Activated CD4-positive, alpha-beta memory T cell treated with anti-CD3 and anti-CD28 coated beads for 36 hours (primary cell): Measurements from ENCODE around the gene PPP3R1. TPM values are rescaled to one million over a fixed set of nuclear protein-coding genes. Genes with fewer than 3 reads are reported as not detected.

Experiments used
- CTCF ChIA-PET: fragments of 350-600 bp; sonication (Branson Sonifier 250); formaldehyde crosslinking; loops from one replicate; lab custom pipeline; 2021; ENCODE audit warnings: antibody characterized with exemption, inconsistent platforms; lab: Charles Lee
- POLR2A ChIA-PET: fragments of 350-600 bp; sonication (Branson Sonifier 250); formaldehyde crosslinking; loops from one replicate; lab custom pipeline; 2021; ENCODE audit warnings: antibody characterized with exemption; lab: Charles Lee
- DNase-seq: peaks from one replicate; pipeline ENCODE4 v3.0.0-alpha.2; 2020
- H3K27ac Mint-ChIP-seq: one replicate; pipeline ENCODE4 v1.8.0; 2021; ENCODE audit warnings: mixed read lengths
- H3K27me3 Mint-ChIP-seq: one replicate; pipeline ENCODE4 v1.8.0; 2021; ENCODE audit warnings: mixed read lengths
- H3K36me3 Mint-ChIP-seq: one replicate; pipeline ENCODE4 v1.8.0; 2021; ENCODE audit warnings: mixed read lengths
- H3K4me1 Mint-ChIP-seq: one replicate; pipeline ENCODE4 v1.8.0; 2021; ENCODE audit warnings: low read depth, mixed read lengths
- H3K4me3 Mint-ChIP-seq: one replicate; pipeline ENCODE4 v1.8.0; 2021; ENCODE audit warnings: mild to moderate bottlenecking, mixed read lengths
- H3K9me3 Mint-ChIP-seq: one replicate; pipeline ENCODE4 v1.8.0; 2021; ENCODE audit warnings: mixed read lengths
- intact Hi-C: fragments of 100-400 bp; cut with micrococcal nuclease; formaldehyde crosslinking; loops from one replicate; pipeline ENCODE4 v1.15.1; 2023
- total RNA-seq, 2 experiments: library from RNA; stranded (reverse); gene quantifications; one replicate each; pipeline ENCODE4 v1.2.3, GENCODE V29; 2021

Gene PPP3R1
- total RNA-seq, result 10 to 100 TPM; 76.2 to 76.6 TPM

DNA sequence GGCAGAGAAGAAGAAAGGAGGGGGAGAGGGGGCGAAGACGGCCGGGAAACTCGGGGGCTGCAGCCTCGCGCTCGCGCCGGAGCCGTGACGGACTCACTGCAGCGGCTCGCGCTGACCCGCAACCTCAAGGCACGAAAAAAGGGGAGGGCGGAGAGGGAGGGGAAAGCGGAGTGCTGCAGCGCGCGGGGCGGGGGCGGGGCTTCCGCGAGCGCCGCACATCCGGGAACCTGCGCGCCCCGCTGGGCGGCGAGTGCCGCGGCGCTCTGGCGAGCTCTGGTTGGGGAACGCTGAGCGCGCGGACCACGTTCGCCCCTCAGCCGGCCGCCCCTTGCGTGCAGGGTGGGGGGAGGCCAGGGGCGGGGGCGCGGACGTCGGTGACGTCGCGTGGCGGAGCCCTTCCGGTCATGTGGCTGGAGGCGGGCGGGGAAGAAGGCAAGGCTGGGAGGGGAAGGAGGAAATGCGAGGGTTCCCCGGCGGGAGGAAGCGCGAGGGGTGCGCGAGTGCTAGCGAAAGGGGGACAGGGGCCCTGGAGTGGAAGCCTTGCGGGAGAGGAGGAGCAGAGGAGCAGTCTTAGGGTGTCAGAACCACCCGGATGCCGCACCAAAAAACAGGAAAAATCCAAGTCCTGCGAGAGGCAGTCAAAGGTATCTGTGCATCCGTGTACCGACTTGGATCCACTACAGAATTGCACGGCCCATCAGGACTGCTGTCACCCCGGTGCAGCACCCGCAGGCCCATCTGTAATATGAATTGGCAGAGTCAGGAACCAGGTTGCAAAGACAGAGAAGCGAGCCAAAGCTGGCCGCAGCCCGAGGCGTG lies at the start of gene PPP3R1:
PPP3R1 (minus strand) TSS at position 133 of the 819 bp plus-strand sequence. CDS start 405 bp downstream, outside the sequence.
- Mint-ChIP-seq H3K4me1 (peaks cover 37% of the 10 kb centered on the region), H3K4me3 (peak within 1 kb of the TSS; percentile 98)
- POLR2A ChIA-PET, result interaction anchor here (0.5 to 2.3 kb wide), 6 partner anchors 34 to 100 kb away, joined by 3 to 12 read pairs (median 4); partner anchors contain the start of gene PNO1

GRCh38 chr2:68295516-68295915 lies 43.2 kb upstream of the PPP3R1 start:
- ChIA-PET CTCF (interaction anchor here (4.3 kb wide), 1 partner anchor 172 kb away, joined by 44 read pairs; no protein-coding TSS in a partner anchor), POLR2A (no interaction called here)
- Mint-ChIP-seq H3K27ac (no peak overlapping the region), H3K4me3 (no peak overlapping the region), H3K4me1 (no peaks in the 10 kb centered on the region), H3K36me3 (no peaks in the 10 kb centered on the region), H3K9me3 (no peaks in the 10 kb centered on the region), H3K27me3 (no peaks in the 10 kb centered on the region)
- intact Hi-C loops, result no loop called here
- DNase-seq, result no peak

More for the DNA sequence above, at the start of gene PPP3R1:
- intact Hi-C loops, result loop anchor here (1.0 to 10.0 kb wide), 5 partner anchors 110 to 655 kb away; no protein-coding TSS in a partner anchor
- Mint-ChIP-seq H3K9me3 (no peaks in the 10 kb centered on the region), H3K27ac (peak within 1 kb of the TSS; percentile 98), H3K36me3 (peaks cover 18% of the 10 kb centered on the region), H3K27me3 (no peaks in the 10 kb centered on the region)
- CTCF ChIA-PET, result interaction anchor here (0.8 to 4.3 kb wide), 7 partner anchors 31 to 211 kb away, joined by 3 to 36 read pairs (median 9); no protein-coding TSS in a partner anchor
- DNase-seq, result peak; percentile 97

GRCh38 chr2:68294913-68295312 lies 42.6 kb upstream of the PPP3R1 start:
- no peak for DNase-seq
- H3K27ac Mint-ChIP-seq, result no peak overlapping the region
- ChIA-PET POLR2A (no interaction called here), CTCF (interaction anchor here (4.3 kb wide), 1 partner anchor 171 kb away, joined by 44 read pairs; no protein-coding TSS in a partner anchor)
- H3K4me3 Mint-ChIP-seq, result no peak overlapping the region
- intact Hi-C loops, result no loop called here
- no peaks in the 10 kb centered on the region for H3K36me3 Mint-ChIP-seq
- H3K27me3 Mint-ChIP-seq, result no peaks in the 10 kb centered on the region
- H3K9me3 Mint-ChIP-seq, result no peaks in the 10 kb centered on the region
- H3K4me1 Mint-ChIP-seq, result no peaks in the 10 kb centered on the region

DNA sequence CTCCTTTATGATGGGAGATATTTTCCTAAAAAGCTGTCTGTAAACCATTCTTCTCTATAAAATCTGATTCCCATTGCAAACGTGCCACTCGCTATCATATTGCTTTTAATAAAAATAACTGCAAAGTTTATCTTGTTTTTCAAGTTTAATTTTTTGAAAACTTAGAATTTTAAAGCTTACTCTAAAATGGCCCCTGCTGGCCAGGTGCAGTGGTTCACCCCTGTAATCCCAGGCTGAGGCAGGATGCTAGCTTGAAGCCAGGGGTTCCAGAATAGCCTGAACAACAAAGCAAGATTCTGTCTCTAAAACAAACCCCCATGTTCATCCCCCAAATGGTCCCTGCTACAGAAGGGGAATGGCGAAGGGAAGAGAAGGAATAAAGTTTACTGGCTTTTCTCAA lies 41.9 kb upstream of the PPP3R1 start:
- Mint-ChIP-seq H3K36me3 (no peaks in the 10 kb centered on the region), H3K9me3 (no peaks in the 10 kb centered on the region)

DNA sequence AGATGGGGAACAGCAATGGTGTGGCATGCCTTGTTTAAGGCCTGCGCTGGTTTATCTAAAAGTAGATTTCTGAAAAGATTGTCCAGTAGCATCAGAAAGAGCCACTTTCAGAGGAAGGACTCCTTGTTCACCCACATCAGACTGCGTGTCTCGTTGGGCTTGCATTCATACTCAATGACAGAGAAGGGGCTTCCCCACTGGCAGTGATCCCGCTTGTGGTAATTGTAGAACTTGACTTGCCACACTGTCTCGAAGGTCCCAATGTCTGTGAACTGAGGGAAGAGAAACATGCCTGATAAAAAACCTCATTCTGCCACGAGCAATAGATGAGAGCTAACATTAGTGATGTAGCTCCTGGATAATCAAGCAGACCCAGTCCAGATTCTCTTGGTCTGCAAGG lies 41.4 kb upstream of the PPP3R1 start:
- DNase-seq, result no peak
- no peak overlapping the region for H3K4me3 Mint-ChIP-seq
- intact Hi-C loops, result no loop called here
- H3K36me3 Mint-ChIP-seq, result no peaks in the 10 kb centered on the region
- no peak overlapping the region for H3K27ac Mint-ChIP-seq
- CTCF ChIA-PET, result interaction anchor here (1.3 to 4.3 kb wide), 3 partner anchors 9 to 170 kb away, joined by 3 to 44 read pairs (median 17); no protein-coding TSS in a partner anchor
- no peaks in the 10 kb centered on the region for H3K4me1 Mint-ChIP-seq
- H3K9me3 Mint-ChIP-seq, result no peaks in the 10 kb centered on the region
- POLR2A ChIA-PET, result no interaction called here
- no peaks in the 10 kb centered on the region for H3K27me3 Mint-ChIP-seq

More for the DNA sequence above, 41.9 kb upstream of the PPP3R1 start:
- H3K4me1 Mint-ChIP-seq, result no peaks in the 10 kb centered on the region
- CTCF ChIA-PET, result interaction anchor here (1.3 to 4.3 kb wide), 2 partner anchors 9 to 171 kb away, joined by 3 to 44 read pairs; no protein-coding TSS in a partner anchor
- intact Hi-C loops, result no loop called here
- POLR2A ChIA-PET, result no interaction called here
- H3K27ac Mint-ChIP-seq, result no peak overlapping the region
- no peak overlapping the region for H3K4me3 Mint-ChIP-seq
- DNase-seq, result no peak
- no peaks in the 10 kb centered on the region for H3K27me3 Mint-ChIP-seq

DNA sequence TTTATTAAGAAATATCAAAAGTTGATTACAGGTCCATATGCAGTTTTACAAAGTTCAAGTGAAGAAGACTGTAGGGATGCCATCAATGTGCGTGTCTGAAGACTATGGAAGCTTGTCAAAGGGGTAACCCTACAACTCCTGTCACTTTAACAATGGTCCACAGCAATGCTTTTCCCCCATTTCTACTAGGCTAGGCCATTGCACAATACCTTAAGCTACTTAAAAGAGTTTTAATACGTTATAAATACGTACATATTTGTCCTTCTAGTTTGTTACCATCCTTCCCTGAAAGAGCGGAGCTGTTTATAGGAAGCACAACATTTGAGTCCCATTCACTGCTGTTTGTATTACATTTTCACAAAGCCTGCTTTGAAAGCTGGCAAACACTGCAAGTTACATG lies 40.7 kb upstream of the PPP3R1 start:
- Mint-ChIP-seq H3K36me3 (no peaks in the 10 kb centered on the region), H3K27ac (no peak overlapping the region), H3K4me1 (no peaks in the 10 kb centered on the region), H3K9me3 (no peaks in the 10 kb centered on the region), H3K27me3 (peaks cover 3% of the 10 kb centered on the region), H3K4me3 (no peak overlapping the region)
- DNase-seq, result no peak
- POLR2A ChIA-PET, result no interaction called here
- intact Hi-C loops, result no loop called here
- CTCF ChIA-PET, result interaction anchor here (1.2 to 4.3 kb wide), 5 partner anchors 11 to 170 kb away, joined by 4 to 44 read pairs (median 5); no protein-coding TSS in a partner anchor

GRCh38 chr2:68292108-68292710 lies 39.9 kb upstream of the PPP3R1 start:
- no peaks in the 10 kb centered on the region for H3K9me3 Mint-ChIP-seq
- no peak overlapping the region for H3K27ac Mint-ChIP-seq
- ChIA-PET POLR2A (no interaction called here), CTCF (interaction anchor here (0.6 to 4.3 kb wide), 9 partner anchors 10 to 186 kb away, joined by 3 to 44 read pairs (median 4); no protein-coding TSS in a partner anchor)
- no peak overlapping the region for H3K4me3 Mint-ChIP-seq
- DNase-seq, result peak; percentile 18
- intact Hi-C loops, result no loop called here
- no peaks in the 10 kb centered on the region for H3K4me1 Mint-ChIP-seq
- H3K27me3 Mint-ChIP-seq, result peaks cover 5% of the 10 kb centered on the region
- H3K36me3 Mint-ChIP-seq, result no peaks in the 10 kb centered on the region

DNA sequence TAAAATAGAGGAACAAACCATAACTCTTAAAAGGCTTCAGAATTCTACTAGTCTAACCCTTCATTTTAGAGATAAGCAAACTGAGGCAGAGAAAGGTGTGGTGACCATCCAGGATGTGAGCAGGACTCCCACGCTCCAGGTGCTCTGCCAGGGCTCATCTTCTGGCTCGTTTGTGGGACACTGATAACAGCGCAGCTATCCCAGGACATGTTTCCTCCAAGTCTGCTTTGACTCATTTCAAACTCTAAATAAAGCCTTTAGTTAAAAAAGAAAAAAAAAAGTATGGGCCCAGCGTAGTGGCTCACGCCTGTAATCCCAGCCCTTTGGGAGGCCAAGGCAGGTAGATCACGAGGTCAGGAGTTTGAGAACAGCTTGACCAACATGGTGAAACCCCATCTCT lies 39.0 kb upstream of the PPP3R1 start:
- Mint-ChIP-seq H3K4me3 (no peak overlapping the region), H3K27ac (no peak overlapping the region), H3K27me3 (peaks cover 5% of the 10 kb centered on the region), H3K9me3 (no peaks in the 10 kb centered on the region), H3K4me1 (no peaks in the 10 kb centered on the region), H3K36me3 (no peaks in the 10 kb centered on the region)
- intact Hi-C loops, result no loop called here
- CTCF ChIA-PET, result interaction anchor here (0.6 to 4.3 kb wide), 5 partner anchors 16 to 185 kb away, joined by 3 to 44 read pairs (median 3); no protein-coding TSS in a partner anchor
- no peak for DNase-seq
- POLR2A ChIA-PET, result no interaction called here

DNA sequence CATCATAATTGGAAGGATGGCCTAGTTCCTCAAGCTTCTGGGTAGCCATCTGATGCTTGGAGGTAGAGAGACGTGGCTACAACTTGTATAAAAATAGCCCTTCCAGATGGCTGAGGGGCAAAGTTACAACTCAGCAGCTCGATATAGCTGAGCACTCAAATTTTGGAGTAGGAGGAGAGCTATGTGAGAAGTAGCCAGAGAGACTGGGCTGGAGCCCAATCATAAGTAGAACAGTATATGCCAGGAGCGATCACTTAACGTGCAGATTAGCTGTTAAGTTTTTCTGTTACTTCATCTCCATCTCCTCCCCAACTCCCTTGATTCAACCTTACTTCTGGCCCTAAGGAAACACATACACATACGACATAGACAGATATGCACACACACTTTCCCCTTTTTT lies 38.6 kb upstream of the PPP3R1 start:
- no peak overlapping the region for H3K4me3 Mint-ChIP-seq
- H3K9me3 Mint-ChIP-seq, result no peaks in the 10 kb centered on the region
- no peaks in the 10 kb centered on the region for H3K4me1 Mint-ChIP-seq
- CTCF ChIA-PET, result interaction anchor here (0.7 to 3.3 kb wide), 2 partner anchors 151 to 168 kb away, joined by 3 to 21 read pairs; no protein-coding TSS in a partner anchor
- H3K36me3 Mint-ChIP-seq, result no peaks in the 10 kb centered on the region
- DNase-seq, result no peak
- POLR2A ChIA-PET, result no interaction called here
- intact Hi-C loops, result no loop called here
- H3K27me3 Mint-ChIP-seq, result peaks cover 5% of the 10 kb centered on the region
- H3K27ac Mint-ChIP-seq, result no peak overlapping the region

- no peak overlapping the region for H3K4me3 Mint-ChIP-seq
- H3K36me3 Mint-ChIP-seq, result no peaks in the 10 kb centered on the region
- no peak overlapping the region for H3K27ac Mint-ChIP-seq
- no peaks in the 10 kb centered on the region for H3K9me3 Mint-ChIP-seq
- CTCF ChIA-PET, result interaction anchor here (3.3 kb wide), 1 partner anchor 165 kb away, joined by 21 read pairs; no protein-coding TSS in a partner anchor
- POLR2A ChIA-PET, result no interaction called here
- DNase-seq, result no peak
- peaks cover 8% of the 10 kb centered on the region for H3K27me3 Mint-ChIP-seq
- H3K4me1 Mint-ChIP-seq, result no peaks in the 10 kb centered on the region
- intact Hi-C loops, result no loop called here
Observed at GRCh38 chr2:68287580-68288441, 35.5 kb upstream of the PPP3R1 start.

DNA sequence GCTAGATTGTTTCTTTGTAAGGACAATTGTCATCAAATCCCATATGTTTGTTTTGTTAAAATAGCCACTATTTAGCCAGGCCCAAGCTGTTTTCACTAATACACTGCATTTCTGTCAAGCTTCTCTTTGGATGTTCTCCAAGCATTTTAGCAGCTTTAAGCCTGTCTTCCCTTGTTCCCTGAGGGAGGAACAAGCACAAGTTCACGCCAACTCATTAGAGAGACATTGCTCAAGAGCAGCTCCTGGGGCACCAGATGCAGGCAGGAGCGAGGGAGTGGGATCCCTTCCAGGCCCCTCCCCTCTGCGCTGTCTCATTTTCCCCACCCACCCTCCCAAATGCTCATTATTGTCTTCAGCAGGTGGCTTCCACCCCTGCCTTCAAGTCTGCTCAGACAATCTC lies 32.6 kb upstream of the PPP3R1 start:
- ChIA-PET POLR2A (no interaction called here), CTCF (interaction anchor here (0.6 to 9.0 kb wide), 6 partner anchors 30 to 162 kb away, joined by 3 to 150 read pairs (median 4); no protein-coding TSS in a partner anchor)
- Mint-ChIP-seq H3K9me3 (no peaks in the 10 kb centered on the region), H3K27me3 (peaks cover 10% of the 10 kb centered on the region), H3K4me3 (no peak overlapping the region), H3K27ac (no peak overlapping the region), H3K36me3 (no peaks in the 10 kb centered on the region), H3K4me1 (no peaks in the 10 kb centered on the region)
- no peak for DNase-seq
- intact Hi-C loops, result loop anchor here (5.0 kb wide), 1 partner anchor 157 kb away; no protein-coding TSS in a partner anchor
